HK-2 (cell line): ENCODE results near the gene TTLL12.
A peak's percentile ranks its signal among the peaks of the same experiment; 100 is the strongest.

Experiments used
- DNase-seq: peaks from one replicate; pipeline ENCODE4 v3.0.0-alpha.2; 2018; ENCODE audit not compliant: unreplicated experiment

The TTLL12 gene

DNA sequence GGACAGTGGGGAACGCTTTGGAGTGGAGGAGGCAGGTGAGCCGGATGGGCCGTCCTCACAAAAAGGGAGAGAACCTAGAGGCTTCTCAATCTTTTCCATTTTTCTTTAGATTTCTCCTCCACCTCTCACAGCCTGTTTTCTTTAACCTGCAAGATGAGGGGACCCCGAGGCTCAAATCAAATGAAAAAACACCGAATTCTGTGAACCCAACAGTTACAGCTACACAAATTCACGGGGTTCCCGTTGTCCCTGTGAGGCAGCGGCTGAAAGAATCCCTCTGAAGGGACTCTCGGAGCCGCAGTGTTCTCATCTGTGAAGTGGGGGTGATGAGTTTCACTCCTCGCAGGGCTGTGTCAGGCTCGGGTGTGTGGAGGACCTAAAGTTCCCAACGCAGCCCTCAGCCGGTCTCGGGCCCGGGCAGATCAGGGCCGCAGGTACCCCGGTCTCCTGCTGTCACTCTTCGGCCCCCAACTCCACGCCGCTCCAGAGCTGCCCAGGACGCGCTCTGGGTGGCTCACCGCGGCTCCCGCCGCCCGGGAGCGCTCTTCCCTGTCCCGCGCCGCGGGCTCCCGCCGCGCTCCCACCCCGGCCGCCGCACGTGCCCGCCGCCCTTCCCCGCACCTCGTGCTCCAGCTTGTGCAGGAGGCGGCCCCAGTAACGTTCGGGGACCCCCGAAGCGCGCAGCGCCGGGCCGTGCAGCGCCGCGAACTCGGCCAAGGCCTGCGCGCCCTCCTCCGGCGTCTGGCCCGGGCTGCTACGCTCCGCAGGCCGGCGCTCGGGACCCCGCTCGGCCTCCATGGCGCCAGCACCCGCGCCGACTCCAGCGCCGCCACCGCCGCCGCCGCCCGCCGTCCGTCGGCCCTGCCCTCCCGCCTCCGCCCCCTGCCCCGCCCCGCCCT is at the start of gene TTLL12:
Gene TTLL12, minus strand, starts transcription at position 863 of the 899 bp plus-strand sequence. Its CDS starts 65 bp downstream, at position 798.
- DNase-seq: peak; percentile 61

DNA sequence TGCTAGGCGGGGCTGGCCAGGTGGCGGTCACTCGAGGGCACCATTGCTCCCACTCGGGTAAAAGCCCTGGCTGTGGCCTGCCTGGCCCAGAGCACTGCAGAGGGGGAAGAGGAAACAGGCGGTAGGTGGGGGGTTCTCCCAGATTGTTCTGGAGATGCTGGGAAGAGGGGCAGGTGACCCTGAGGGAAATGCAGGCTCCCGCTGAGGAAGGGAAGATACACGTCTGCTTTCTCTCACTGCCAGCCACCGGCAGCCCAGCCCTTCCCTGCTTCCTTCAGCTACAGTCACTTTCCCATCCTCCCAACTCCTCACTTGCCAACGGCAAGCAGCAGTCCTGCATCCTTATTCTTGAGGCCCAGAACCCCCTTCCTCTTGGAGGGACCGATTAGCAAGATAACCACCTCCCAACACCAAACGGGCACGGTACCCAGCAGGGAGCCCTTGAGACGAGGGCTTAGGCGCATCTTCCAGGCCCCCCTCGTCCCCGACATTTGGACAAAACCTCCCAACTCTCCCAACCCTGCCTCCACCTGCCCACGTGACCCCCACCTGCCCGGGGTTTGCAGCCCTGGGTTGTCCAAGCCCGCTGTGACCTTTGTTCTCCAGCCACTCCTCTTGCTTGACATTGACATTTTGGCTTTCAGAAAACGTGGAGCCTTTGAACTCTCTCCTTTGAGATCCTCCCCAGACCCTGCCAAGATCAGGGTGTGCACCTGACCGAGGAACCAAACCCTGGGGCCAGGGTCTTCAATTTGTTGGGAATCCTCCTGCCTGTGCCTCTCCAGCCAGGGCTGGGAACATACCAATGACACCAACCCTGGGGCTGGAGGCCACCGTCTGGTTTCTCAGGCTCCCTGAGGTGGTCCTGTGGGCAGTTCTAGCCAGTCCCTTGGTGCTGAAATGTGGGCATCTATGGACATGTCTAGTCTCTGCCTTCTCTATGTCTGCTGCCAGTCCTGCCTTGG is 48.8 kb upstream of the TTLL12 start:
- DNase-seq: no peak

DNA sequence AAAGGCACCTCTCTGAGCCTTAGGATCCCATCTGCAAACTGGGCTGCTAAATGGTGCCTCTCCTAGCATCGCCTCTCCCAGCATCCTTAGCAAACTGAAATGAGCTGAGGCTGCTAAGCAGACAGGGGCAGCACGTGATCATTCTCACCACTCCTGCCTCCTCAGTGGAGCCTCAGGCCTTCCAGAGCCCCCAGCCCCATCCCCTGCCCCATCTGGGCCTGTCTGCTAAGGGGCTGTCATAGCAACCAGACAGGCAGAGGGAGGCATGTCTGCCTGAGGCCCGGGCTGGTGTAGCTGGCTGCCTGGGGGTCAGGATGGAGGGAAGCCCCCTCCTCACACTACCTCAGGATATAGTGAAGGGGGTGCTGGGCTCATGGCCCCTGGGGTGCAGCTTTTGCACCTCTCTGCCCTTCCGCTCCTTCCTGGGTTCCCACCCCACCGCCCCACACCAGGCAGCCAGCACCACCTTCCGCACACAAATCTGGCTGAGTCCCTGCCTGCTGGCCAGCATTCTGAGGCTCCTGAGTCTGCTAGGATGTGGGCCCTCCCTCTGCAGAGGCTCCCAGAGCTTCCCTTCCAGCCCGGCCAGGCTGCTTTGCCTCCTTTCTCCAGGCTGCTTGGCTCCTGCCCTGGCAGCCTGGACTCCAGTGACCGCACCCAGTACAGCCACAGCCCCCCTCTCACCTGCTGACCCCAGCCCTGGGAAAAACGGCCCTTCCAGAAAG is 47.5 kb upstream of the TTLL12 start:
- no peak for DNase-seq

- DNase-seq: no peak
Observed at GRCh38 chr22:43233529-43233928, 46.6 kb upstream of the TTLL12 start.

DNA sequence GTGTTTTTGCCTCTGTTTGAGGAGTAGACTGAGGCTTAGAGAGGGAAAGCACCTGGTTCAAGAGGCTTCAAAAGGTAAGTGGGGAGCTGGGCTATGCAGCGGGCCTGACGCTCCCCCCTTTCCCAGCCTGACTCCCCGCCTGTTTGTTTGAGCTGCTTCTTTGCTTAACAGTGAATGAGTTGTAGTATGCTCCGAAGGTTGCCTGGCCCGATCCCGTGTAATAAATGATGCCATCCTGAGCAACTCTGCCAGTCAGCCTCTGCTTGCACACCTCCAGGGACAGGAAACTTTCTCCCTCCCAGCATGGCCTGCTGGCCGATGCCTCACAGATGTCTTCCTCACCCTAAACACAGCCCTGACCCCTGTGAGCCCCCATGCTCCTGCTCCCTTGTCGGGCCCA is 45.5 kb upstream of the TTLL12 start:
- no peak for DNase-seq

DNA sequence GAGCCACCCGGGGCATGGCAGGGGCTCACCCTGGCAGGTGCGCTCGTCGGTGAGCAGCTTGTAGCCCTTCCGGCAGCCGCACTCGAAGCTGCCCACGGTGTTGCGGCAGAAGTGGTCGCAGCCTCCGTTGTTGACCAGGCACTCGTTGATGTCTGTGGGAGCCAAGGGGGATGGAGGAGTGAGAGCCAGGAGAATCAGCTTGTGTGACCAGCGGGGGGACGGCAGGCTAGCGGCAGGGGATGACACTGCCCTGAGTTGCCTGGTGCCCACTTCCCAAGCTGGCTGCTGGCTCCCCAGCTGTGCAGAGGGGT is 44.7 kb upstream of the TTLL12 start:
- no peak for DNase-seq

DNA sequence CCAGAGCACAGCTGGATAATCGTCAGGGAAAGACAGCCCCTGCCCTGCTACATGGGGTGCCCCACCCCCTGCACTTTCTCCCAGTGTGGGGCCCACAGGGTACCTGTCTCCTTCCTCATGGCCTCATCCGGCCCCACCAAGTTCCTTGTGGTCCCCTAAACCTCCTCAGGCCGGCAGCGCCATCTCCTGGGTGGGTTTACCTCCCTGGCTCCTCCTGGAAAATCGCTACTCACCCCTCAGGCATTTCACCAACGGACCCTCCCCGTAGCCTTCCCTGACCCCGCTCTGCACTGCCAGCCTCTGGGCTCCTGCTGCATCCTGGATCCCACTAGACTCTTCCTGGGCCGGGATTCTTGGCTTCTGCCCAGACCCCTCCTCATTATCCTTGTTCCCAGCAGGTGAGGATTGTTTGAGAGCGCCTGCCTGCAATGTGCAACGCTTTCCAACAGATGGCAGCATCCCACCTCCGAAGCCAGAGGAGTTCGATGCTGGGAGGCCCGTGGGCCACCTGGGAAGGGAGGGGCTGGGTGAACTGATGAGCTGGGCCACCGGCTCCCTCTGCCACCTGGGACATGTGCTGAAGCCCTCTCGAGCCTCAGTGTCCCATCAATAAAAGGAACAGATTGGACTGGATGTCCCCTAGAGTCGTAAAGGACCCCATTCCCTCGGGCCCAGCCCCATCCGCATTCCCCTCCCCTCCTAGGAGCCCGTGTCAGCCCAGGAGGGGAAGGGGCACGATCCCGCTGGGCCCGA is 44.2 kb upstream of the TTLL12 start:
- DNase-seq: peak; percentile 64

- DNase-seq: no peak
Observed at GRCh38 chr22:43230571-43230970, 43.6 kb upstream of the TTLL12 start.

GRCh38 chr22:43228863-43229262 is 41.9 kb upstream of the TTLL12 start:
- no peak for DNase-seq

DNA sequence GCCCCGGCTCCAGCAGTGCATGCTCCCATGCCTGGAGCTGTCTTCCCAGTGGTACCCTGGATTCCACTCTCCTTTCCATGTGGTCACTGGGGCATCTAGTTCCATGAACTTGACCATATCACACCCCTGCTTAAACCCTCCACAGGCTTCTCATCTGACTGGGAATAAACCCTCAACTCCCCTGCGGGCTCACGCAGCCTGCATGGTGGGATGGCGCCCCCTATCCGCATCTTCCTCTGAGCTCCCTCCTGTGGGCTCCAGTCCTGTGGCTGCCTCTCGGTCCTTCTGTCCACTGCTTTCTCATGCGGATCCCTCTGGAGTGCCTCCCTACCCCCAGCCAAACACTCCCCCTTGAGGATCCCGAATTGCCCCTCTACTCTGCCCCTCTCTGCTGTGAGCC is 41.4 kb upstream of the TTLL12 start:
- no peak for DNase-seq

DNA sequence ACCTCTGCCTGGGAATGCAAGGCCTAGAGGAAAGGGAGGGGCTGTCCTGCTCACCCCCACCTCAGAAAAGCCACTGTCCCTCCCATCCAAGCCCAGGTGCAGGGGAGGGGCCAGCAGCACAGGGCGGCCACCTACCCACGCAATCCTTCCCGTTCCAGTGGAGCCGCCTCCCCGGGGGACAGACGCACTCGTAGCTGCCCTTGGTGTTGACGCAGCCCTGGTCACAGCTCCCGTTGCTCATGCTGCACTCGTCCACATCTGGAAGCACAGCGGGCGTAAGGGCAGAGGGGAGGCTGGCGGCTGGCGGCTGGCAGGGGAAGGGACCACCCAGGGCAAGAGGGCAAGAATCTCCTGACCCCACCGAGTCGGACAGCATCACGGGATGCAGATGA is 40.3 kb upstream of the TTLL12 start:
- DNase-seq: no peak

DNA sequence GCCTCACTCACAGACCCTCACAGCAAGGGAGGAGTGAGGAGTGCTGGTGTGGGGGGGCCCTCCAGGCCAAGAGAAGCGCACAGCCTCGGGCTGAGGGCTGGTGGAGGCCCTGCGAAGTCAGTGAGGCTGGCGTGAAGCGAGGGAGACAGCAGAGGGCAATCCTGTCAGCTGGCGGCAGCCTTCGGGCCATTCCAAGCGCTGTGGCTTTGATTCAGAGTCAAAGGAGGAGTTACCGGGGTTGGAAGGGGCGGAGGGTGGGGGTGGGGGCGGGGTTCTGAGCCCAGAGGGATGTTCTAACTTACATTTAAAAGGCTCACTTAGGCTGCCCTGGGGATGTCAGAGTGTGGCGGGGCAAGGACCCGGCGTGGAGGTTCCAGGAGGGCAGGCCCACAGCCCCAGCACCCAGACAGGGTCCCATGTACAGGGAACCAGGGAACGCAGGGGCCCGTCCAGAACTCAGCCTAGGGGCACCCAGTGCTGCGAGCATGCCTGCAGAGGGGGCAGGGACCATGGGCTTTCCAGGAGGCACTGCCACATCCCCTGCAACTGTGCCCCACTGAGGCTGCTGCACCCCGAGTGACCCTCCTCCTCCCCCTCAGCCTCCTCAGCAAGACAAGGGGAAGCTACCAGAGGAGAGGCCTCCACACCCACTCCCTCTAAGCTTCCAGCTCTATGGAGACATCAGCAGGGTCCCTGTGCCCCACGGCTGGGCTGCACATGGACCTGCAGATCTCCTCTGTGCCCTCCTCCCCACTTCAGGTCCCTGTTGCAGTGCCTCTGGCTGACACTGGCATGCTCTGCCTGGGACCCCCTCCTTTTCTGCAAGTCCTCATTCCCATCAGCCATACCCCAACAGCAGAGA is 39.7 kb upstream of the TTLL12 start:
- no peak for DNase-seq

DNA sequence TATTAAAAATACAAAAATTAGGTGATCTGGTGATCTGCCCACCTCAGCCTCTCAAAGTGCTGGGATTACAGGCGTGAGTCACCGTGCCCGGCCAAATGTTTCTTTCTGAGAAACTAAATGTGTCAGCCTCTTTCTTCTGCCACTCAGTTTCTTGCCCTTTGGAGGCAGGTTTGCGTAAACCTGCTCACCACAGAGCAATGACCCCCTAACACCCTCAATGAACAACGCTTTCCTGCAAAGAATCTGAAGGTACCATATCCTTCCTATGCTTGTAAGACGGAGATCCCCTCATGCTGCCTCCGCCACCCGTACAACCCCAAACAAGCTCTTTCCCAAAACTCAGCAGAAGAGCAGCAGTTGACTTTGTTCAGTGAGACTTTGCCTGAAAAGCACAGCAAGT is 38.7 kb upstream of the TTLL12 start:
- DNase-seq: no peak

GRCh38 chr22:43222987-43223386 is 36.1 kb upstream of the TTLL12 start:
- no peak for DNase-seq

- DNase-seq: no peak
Observed at GRCh38 chr22:43222262-43222661, 35.3 kb upstream of the TTLL12 start.

- no peak for DNase-seq
Observed at GRCh38 chr22:43220625-43221380, 33.9 kb upstream of the TTLL12 start.

- no peak for DNase-seq
Observed at GRCh38 chr22:43218786-43219185, 31.9 kb upstream of the TTLL12 start.

GRCh38 chr22:43217285-43218030 is 30.5 kb upstream of the TTLL12 start:
- DNase-seq: no peak

GRCh38 chr22:43216738-43217137 is 29.8 kb upstream of the TTLL12 start:
- DNase-seq: no peak
